GM12874 (cell line): ENCODE measurements around the gene PEX11A.
A peak's percentile ranks its signal among the peaks of the same experiment; 100 is the strongest.

ENCODE experiments used
- CTCF ChIP-seq: IDR thresholded peaks from 2 replicates; pipeline ENCODE4 v1.5.1; 2011; ENCODE audit warnings: low read depth, mild to moderate bottlenecking, control low read depth, low read length, moderate library complexity; ENCODE audit not compliant: insufficient read depth

PEX11A gene

DNA sequence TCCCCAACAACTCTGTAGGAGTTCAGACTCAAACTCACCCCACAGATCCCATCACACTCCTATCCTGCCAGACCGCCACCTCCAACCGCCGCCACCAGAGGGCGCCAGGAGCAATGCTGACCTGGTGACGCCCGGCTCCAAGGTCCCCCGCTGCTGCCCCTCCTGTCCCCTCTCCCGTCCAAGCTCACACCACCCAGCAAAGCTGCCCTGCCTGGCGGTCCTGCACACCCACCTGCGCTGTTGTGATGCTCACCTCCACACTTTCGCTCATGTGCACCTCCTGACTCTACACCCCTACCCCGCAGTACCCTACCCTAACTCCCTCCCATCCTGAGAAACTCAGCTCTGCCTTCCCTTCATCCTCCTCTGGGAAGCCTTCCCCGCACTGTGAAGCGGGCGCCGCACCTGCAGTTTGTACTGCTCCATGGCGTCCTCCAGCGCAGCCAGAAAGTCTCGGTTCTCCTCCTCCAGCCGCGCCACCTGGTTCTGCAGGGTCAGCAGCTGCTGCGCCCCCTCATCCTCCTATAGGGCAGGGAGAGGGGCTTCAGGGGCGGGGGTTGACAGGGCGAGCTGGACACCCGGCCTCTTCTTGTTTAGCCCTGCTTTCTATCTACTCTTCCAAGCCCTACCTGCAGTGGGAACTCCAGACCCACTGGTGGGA is 43.2 kb downstream of the PEX11A start:
- TF ChIP-seq CTCF, result peak; percentile 90

DNA sequence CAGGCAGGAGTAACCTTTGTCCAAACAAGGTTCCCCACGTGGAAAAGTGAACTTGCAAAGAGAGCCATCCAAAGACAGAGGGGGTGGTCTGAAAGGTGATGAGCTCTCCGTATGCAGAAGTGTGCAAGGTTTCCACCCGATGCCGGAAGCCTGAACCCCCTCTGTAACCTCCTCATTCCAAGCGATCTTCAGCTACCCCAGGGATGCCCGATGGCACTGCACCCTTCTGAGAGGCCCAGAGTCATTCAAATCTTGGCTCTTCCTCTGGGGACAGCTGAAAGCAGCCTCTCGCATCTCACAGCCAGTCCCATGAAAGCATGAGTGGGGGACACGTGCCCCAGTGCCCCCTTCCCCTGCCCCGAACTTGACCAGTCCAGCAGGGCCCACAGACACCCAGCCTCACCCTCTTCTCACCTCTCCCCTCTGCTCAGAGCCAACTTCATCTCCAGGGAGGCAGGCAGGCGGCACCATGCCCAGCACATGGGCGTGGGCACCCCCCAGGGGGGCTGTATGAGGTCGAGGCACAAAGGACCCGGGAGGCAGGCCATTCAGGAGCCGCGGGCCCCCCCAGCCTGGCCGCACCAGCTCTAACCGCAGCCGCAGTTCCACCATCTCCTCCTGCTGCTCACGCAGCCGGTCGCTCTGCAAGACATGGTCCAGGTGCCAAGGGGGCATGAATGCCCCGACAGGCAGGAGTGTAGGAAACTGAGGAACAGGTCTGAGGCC is 44.0 kb downstream of the PEX11A start:
- no peak for TF ChIP-seq CTCF

GRCh38 chr15:89645680-89646079 is 44.9 kb downstream of the PEX11A start:
- no peak for TF ChIP-seq CTCF

DNA sequence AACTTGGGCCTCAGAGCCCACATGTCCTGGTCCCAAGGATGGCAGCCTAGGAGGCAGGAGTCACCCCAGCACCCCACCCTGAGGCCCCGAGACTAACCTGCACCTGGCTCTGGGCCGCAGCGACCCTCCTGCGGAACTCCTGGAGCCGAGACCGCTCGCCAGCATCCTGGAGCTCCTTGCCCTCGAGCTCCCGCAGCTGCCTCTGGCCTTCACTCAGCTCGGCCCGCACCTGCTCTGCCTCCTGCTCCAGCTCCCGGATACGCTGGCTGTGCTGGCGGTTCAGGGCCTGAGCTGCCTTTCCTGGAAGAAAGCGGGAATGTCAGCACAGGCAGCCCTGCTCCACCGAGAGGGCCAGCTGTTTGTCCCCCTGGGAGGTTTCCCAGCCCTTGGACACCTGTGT is 48.4 kb downstream of the PEX11A start:
- TF ChIP-seq CTCF, result no peak

- no peak for TF ChIP-seq CTCF
Measured at GRCh38 chr15:89641053-89641452, 49.5 kb downstream of the PEX11A start.

DNA sequence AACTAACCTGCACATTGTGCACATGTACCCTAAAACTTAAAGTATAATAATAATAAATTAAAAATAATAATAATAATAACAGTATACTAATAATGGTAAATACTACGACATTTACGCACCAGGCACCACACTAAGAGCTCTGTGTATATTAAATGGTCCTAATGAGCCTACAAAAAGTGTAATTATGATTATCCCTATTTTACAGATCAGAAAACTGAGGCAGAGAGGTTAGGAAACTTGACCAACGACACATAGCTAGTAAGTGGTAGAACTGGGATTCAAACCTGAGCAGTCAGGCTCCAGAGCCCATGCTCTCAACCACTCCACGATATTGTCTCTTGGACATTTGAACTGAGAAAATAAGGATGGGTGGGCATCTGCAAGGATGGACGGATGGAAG is 50.3 kb downstream of the PEX11A start:
- no peak for TF ChIP-seq CTCF

GRCh38 chr15:89633585-89633984 is 57.0 kb downstream of the PEX11A start:
- no peak for TF ChIP-seq CTCF
